Caco-2 (cell line): ENCODE measurements around the gene DZANK1. TPM values are rescaled to one million over a fixed set of nuclear protein-coding genes. Genes with fewer than 3 reads are reported as not detected.
"Not testable (repeated sequence)": the region's sequence is repeated elsewhere in the genome, so short reads cannot be mapped to it uniquely, and the experiment has no call there.

Experiments used
- BruUV-seq: library from RNA; stranded (reverse); fragments of 400-500 nt; replicated peaks from 2 replicates; lab custom pipeline; 2021; lab: Mats Ljungman, UMichigan
- CTCF ChIA-PET: fragments of 300-600 bp; sonication (Branson Sonifier 250); formaldehyde crosslinking; loops from one replicate; lab custom pipeline; 2022; ENCODE audit warnings: antibody characterized with exemption; lab: Charles Lee
- POLR2A ChIA-PET: fragments of 300-600 bp; sonication (Branson Sonifier 250); formaldehyde crosslinking; loops from one replicate; lab custom pipeline; 2022; ENCODE audit warnings: antibody characterized with exemption; lab: Charles Lee
- DNase-seq, 2 experiments: peaks; one replicate each; pipeline versions ENCODE4 v3.0.0 to v3.0.0-alpha.2; 2020 to 2022
- H3K27me3 ChIP-seq: replicated peaks from 2 replicates; pipeline ENCODE4 v1.6.0; 2011; ENCODE audit warnings: low read length; ENCODE audit not compliant: control insufficient read depth, insufficient read depth
- H3K36me3 ChIP-seq: 2 replicates; pipeline ENCODE4 v1.5.1; 2011; ENCODE audit warnings: low read length; ENCODE audit not compliant: control insufficient read depth, insufficient read depth
- H3K4me1 ChIP-seq: fragments of 250-450 bp; sonication (Bioruptor Pico); 2 replicates; pipeline ENCODE4 v1.5.1; 2020; ENCODE audit warnings: mild to moderate bottlenecking
- H3K4me3 ChIP-seq: 2 replicates; pipeline ENCODE4 v1.5.1; 2011; ENCODE audit warnings: low read depth, mild to moderate bottlenecking, control low read depth, low read length
- H3K9me3 ChIP-seq: fragments of 250-450 bp; sonication (Bioruptor Pico); 2 replicates; pipeline ENCODE4 v1.5.1; 2020; ENCODE audit warnings: mild to moderate bottlenecking, moderate library complexity
- H3K27ac Mint-ChIP-seq: one replicate; pipeline ENCODE4 v1.8.0; 2022; ENCODE audit warnings: mixed read lengths; ENCODE audit not compliant: unreplicated experiment
- H3K27me3 Mint-ChIP-seq: one replicate; pipeline ENCODE4 v1.8.0; 2022; ENCODE audit warnings: mixed read lengths; ENCODE audit not compliant: insufficient read depth, unreplicated experiment
- H3K36me3 Mint-ChIP-seq: one replicate; pipeline ENCODE4 v1.8.0; 2022; ENCODE audit warnings: mild to moderate bottlenecking, mixed read lengths; ENCODE audit not compliant: insufficient read depth, unreplicated experiment
- H3K4me1 Mint-ChIP-seq: one replicate; pipeline ENCODE4 v1.8.0; 2022; ENCODE audit warnings: low read depth, mixed read lengths; ENCODE audit not compliant: unreplicated experiment
- H3K4me3 Mint-ChIP-seq: one replicate; pipeline ENCODE4 v1.8.0; 2022; ENCODE audit warnings: mild to moderate bottlenecking, moderate library complexity, mixed read lengths; ENCODE audit not compliant: unreplicated experiment
- H3K9me3 Mint-ChIP-seq: one replicate; pipeline ENCODE4 v1.8.0; 2022; ENCODE audit warnings: mixed read lengths; ENCODE audit not compliant: unreplicated experiment
- CTCF ChIP-seq, 2 experiments: fragments of 200-600 bp in 1 of 2; IDR thresholded peaks; 1 replicate in 1 of 2; 2 replicates in 1 of 2; pipeline versions ENCODE4 v1.5.1 to v1.8.0; 2011 to 2022; ENCODE audit warnings: antibody characterized with exemption in 1 of 2, control low read depth in 1 of 2, inconsistent platforms in 1 of 2, low read depth in 1 of 2, low read length in 1 of 2, mild to moderate bottlenecking in 1 of 2, moderate library complexity in 1 of 2; ENCODE audit not compliant: insufficient read depth in 1 of 2, severe bottlenecking in 1 of 2, unreplicated experiment in 1 of 2
- intact Hi-C: fragments of 100-400 bp; cut with micrococcal nuclease; formaldehyde crosslinking; loops from one replicate; pipeline ENCODE4 v1.10.0; 2022; ENCODE audit not compliant: unreplicated experiment
- total RNA-seq: library from RNA; stranded (reverse); gene quantifications from 2 replicates; pipeline ENCODE4 v1.2.3, GENCODE V29; 2022

Gene DZANK1
- total RNA-seq, 1 experiment from 2014 or later: 8.6 TPM

GRCh38 chr20:18377896-18378481, 88.8 kb downstream of the DZANK1 start:
- H3K4me3 Mint-ChIP-seq: no peak overlapping the region
- no peaks in the 10 kb centered on the region for H3K36me3 Mint-ChIP-seq
- BruUV-seq: no TSS peak
- no peaks in the 10 kb centered on the region for H3K9me3 Mint-ChIP-seq
- no peak overlapping the region for H3K27ac Mint-ChIP-seq
- ChIA-PET POLR2A (no interaction called here), CTCF (no interaction called here)
- no peaks in the 10 kb centered on the region for H3K27me3 Mint-ChIP-seq
- DNase-seq: no peak
- no peaks in the 10 kb centered on the region for H3K9me3 ChIP-seq
- no peaks in the 10 kb centered on the region for H3K27me3 ChIP-seq
- 0 out of 2 replicates have a peak, but pooled peaks cover 4% of the 10 kb centered on the region for H3K4me1 ChIP-seq
- no peaks in the 10 kb centered on the region for H3K4me1 Mint-ChIP-seq
- TF ChIP-seq CTCF (IDR thresholded peaks at IDR 0.05; ENCODE audit: insufficient read depth in 1 of 2, low read depth in 1 of 2, low read length in 1 of 2, severe bottlenecking in 1 of 2, unreplicated experiment in 1 of 2): no peak
- H3K4me3 ChIP-seq: no peak overlapping the region
- H3K36me3 ChIP-seq: no peaks in the 10 kb centered on the region
- intact Hi-C loops: no loop called here

GRCh38 chr20:18375551-18375950, 91.3 kb downstream of the DZANK1 start:
- H3K27me3 Mint-ChIP-seq, H3K36me3 Mint-ChIP-seq, H3K9me3 Mint-ChIP-seq, H3K36me3 ChIP-seq, H3K4me3 Mint-ChIP-seq, H3K4me1 Mint-ChIP-seq, H3K27ac Mint-ChIP-seq, intact Hi-C loops, POLR2A ChIA-PET, H3K4me1 ChIP-seq, H3K9me3 ChIP-seq, DNase-seq, H3K27me3 ChIP-seq, BruUV-seq, CTCF ChIA-PET, H3K4me3 ChIP-seq: not testable (repeated sequence)

GRCh38 chr20:18372296-18372695, 94.5 kb downstream of the DZANK1 start:
- Mint-ChIP-seq H3K27ac (no peak overlapping the region), H3K36me3 (no peaks in the 10 kb centered on the region), H3K9me3 (no peaks in the 10 kb centered on the region), H3K4me1 (no peaks in the 10 kb centered on the region), H3K27me3 (no peaks in the 10 kb centered on the region), H3K4me3 (no peak overlapping the region)
- Histone ChIP-seq H3K27me3 (no peaks in the 10 kb centered on the region), H3K36me3 (no peaks in the 10 kb centered on the region), H3K9me3 (no peaks in the 10 kb centered on the region), H3K4me1 (0 out of 2 replicates have a peak, but pooled peaks cover 4% of the 10 kb centered on the region), H3K4me3 (no peak overlapping the region)
- no peak for TF ChIP-seq CTCF (IDR thresholded peaks at IDR 0.05; ENCODE audit: insufficient read depth in 1 of 2, low read depth in 1 of 2, low read length in 1 of 2, severe bottlenecking in 1 of 2, unreplicated experiment in 1 of 2)
- POLR2A ChIA-PET: no interaction called here
- intact Hi-C loops: no loop called here
- CTCF ChIA-PET: no interaction called here
- no TSS peak for BruUV-seq
- DNase-seq: no peak
